ENCODE data around the gene RNF7.
A peak's percentile ranks its signal among the peaks of the same experiment; 100 is the strongest.
"Not testable (repeated sequence)": the region's sequence is repeated elsewhere in the genome, so short reads cannot be mapped to it uniquely, and the experiment has no call there.

RNF7 gene

DNA sequence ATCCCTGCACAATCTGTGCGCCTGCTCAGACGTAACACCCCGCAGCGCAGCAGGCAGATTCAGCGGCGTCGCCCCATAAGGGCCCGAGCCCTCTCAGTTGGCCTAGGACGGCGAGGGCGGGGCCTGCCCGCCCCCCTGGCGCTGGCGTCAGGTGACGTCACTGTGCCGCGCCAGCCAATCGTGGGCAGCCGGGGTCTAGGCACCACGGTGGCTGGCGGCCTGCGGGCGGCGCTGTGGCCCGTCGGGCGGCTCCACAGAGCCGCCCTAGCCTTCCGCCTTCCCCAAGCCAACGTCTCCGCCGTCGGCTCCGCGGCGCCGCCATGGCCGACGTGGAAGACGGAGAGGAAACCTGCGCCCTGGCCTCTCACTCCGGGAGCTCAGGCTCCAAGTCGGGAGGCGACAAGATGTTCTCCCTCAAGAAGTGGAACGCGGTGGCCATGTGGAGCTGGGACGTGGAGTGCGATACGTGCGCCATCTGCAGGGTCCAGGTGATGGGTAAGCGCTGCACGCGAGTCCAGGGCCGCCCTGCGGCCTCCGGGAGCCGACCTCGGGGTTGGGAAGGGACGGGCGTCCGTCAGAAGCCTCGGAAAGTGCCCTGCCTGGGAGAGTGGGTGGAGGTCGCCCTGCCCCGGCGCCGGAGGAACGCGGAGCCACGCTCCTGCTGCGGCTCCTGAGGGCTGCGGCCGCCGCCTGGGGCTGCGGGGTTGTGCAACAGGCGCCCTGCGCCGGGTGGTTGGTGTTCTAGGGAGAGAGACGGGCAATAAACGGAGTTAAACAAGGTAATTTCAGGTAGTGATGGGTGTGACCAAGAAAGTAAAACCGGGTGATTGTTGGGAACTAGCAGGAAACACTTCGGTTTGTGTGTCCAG is at the start of gene RNF7:
TSS of gene RNF7 (plus strand) at position 277 of the 869 bp plus-strand sequence. CDS start at position 321, 44 bp downstream.
- DNase-seq: peak; percentile 73

DNA sequence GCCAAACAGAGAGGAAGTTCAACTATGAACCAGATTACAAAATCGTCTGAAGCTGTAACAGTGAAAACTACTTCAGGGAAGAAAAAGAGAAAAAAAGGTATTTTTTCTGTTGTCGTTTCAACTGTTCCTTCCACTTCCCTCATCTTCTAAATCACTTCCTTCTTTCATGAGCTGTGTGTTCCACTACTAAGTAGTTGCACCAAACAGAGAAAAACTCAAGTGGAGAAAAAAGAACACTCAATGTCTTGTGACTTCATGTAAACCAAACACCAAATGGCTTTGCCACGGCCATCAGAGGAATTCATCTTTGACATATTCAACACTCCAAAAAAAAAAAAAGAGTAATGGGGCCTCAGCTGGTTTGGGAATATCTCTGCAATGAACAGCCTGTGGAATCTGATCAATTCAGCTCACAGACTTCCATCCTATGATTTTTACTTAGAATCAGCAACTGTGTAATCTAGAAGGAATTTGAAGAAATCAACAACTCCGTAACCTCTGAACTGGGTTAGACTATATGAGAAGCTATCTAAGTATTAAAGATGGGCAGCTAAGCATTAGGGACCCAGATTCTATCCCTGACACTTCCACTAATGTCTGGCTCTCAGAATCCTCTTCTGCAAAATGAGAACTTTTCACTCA is 47.5 kb upstream of the RNF7 start:
- DNase-seq: no peak

DNA sequence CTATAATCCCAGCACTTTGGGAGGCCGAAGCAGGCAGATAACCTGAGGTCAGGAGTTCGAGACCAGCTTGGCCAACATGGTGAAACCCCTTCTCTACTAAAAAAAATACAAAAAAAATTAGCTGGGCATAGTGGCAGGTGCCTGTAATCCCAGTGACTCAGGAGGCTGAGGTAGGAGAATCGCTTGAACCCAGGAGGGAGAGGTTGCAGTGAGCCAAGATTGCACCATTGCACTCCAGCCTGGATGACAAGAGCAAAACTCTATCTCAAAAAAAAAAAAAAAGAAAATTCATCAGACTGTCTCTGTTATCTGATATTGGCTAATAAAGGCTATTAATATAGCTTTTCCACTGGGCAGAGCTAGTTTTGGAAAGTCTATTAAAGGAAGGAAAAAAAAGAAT is 46.6 kb upstream of the RNF7 start:
- not testable (repeated sequence) for DNase-seq

DNA sequence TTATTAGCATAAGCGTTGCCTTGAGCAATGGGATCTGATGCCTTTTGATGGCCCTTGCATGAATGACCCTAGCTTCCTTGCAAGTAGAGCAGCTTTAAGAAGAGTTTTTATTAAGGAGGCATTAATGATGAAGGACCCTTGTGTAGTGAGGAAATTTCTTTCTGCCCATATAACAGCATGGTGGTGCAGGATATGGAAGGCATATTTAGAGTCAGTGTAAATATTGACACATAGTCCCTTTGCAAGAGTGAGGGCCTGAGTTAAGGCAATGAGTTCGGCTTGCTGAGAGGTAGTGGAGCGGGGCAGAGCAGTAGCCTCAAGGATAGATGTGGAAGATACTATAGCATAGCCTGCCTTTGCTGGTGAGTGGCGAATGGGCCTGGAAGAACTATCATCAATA is 45.1 kb upstream of the RNF7 start:
- not testable (repeated sequence) for DNase-seq

DNA sequence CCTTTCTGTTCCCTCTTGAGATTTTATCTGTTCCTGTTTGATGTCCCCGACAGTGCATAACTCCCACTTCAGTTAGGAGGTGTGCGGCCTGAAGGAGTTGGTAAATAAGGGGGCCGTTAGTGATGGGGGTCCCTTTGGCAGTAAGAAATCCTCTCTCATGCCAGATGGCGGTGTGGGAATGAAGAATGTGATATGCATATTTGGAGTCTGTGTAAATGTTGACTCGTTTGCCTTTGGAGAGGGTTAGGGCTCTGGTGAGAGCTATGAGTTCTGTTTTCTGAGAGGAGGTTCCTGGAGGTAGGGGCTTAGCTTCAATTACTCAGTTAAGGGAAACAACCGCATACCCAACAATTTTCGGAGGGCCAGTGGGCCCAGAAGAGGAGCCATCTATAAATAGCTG is 38.8 kb upstream of the RNF7 start:
- DNase-seq: no peak

DNA sequence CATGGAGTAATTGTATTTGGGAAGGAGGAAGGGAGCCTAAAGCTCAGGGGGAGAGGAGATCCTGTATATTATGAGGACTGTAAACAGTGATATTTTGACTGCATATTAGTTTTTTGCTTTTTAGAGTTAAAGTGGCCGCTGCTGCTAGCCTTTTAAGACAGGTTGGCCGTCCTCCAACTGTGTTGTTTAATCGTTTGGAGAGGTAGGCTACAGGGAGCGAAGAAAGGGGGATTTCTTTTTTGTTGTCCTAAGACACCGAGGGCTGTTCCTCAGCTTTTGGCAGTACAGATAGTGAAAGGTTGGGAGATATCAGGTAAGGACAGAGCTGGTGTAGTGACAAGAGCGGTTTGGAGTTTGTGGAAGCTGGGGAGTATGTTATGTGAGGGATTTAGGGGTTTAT is 38.2 kb upstream of the RNF7 start:
- DNase-seq: no peak

DNA sequence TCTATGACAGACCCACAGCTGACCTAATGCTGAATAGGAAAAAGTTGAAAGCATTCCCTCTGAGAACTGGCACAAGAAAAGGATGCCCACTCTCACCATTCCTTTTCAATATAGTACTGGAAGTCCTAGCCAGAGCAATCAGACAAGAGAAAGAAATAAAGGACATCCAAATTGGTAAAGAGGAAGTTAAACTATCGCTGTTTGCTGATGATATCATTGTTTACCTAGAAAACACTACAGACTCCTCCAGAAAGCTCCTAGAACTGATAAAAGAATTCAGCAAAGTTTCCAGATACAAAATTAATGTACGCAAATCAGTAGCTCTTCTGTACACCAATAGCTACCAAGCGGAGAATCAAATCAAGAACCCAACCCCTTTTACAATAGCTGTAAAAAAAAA is 34.7 kb upstream of the RNF7 start:
- not testable (repeated sequence) for DNase-seq

DNA sequence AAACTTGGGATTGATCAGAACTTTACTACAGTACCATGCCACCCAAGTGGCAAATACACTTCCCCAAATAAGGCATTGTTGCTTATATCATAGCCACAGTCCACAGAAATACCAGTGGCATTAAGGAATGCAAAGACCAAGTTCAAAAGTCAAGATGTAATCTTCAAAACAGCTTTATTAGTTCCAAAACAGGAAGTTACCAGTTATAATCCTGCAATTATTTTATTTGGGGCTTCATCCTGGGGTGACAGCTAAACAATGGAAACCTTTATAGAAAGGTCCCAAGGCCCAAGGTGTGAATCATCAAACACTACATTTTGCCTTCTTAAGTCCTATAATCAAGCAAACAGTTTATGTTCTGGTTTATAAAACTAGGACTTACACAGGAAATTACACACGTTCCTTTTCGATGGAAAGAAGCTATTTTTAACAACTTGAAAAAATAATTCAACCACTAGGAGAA is 30.3 kb upstream of the RNF7 start:
- no peak for DNase-seq

DNA sequence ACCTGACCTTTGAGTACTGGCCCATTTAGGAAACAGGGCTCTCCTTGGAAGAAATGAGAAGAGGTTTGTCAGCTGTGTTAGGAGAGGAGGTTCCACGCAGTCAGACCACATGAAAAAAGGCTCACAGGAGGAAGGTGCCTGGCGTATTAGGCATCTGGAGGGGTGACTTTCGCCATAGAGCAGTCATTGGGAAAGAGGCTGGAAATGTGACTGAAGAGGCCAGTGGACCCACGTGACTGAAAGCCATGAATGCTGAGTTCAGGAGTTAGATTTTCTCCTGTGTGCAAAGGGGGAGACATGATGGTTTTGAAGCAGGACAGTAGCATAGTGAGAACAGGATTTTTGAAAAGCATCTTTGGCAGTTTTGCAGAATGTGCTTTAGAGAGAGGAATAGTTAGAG is 29.7 kb upstream of the RNF7 start:
- DNase-seq: no peak

DNA sequence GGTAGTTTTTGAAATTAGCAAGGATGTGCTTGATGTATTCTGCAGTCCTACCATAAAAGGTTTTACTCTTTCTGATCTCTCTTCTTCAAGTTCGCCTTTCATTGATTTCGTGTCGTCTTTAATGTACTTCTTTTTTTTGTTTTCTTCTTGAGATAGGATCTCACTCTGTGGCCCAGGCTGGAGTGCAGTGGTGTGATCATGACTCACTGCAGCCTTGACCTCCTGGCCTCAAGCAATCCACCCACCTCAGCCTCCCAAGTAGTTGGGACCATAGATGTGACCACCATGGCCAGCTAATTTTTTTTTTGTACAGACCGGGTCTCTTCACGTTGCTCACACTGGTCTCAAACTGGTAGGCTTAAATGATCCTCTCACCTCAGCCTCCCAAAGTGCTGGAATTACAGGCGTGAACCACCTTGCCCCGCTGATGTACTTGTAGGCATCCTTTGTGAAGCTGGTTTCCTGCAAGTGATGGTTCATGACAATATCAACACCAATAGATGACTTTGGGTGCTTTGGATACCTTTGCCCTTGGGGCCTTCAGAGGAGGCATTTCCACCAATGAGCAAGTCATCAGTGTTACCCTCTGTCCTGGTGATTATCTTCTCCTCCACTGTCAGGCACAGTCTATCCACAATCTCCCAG is 28.9 kb upstream of the RNF7 start:
- DNase-seq: no peak

DNA sequence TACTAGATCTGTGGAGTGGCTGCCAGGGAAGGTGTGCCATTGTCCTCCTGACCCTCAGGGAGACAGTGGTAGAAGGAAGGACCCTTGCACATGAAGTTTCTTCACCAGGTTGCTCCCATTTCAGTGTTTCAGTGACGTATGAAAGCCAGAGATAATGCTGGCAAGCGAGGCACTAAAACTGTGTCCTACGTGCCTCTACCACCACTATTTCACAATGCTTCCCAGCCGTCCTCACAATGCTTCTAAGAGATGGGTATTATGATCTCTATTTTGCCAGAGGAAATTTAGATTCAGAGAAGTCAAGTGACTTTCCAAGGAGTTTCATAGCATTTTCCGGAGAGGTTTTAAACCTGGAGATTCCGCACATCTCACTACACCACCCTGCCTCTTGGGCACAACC is 28.0 kb upstream of the RNF7 start:
- DNase-seq: no peak

DNA sequence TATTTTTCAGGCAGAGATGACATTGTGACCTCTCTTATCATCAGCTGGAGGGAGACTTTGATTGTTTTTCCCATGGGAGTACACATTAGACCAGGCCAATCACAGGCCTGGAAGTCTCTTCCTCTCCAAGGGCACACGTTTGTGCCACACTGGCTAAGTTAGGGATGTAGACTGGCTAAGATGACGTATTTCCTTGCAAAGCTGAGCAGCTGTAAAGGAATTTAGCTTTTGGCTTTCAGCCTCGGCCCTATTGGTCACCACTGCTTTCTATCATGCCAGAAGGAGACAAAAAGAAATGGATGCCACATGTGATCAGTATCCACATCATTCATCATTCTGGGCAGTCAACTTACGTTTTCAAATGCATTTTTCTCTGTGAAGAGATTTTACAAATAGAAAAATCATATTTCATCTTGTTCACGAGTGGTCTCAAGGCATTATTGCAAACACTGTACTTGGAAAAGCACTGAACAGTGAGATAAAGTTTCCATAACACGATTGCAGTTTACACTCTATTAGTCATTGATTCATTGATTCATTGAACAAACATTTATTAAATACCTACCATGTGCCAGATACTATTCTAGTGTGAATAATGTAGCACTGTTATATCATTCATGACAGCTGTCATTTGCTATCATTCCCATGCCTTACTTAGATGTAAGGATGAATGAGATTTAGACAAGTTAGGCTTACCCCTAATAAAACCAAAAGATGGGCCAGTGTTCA is 27.0 kb upstream of the RNF7 start:
- DNase-seq: no peak

DNA sequence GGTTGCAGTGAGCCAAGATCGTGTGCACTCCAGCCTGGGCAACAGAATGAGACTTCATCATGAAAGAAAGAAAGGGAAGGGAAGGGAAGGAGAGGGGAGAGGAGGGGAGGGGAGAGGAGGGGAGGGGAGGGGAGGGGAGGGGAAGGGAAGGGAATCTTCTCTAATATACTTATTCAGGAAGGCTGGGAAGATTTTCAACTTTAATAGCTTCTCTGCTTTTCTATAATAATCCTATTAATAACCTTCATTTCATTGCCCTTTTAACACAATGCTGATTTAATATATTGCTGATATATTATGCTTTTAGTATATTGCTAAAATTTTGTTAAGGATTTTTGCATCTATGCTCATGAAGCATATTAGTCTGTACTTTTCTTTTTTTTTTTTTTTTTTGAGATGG is 23.4 kb upstream of the RNF7 start:
- DNase-seq: no peak

DNA sequence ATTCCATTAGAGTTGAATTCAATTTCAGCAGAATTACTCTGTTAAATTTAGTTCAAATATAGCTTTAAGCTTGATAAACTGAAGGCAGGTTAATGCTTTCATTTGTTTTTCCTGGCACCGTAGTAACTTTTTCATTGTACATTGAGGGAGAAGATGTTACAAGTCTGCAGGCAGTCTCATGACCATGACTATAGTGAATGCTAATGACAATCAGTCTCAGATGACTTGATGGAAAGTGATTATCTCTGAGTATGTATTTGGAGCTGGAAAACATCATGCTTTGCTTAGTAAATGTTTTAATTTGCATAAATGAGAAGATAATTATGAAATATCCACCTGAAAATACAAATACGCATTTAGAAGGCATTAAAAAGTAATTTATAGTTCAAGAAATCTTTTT is 16.0 kb upstream of the RNF7 start:
- no peak for DNase-seq

DNA sequence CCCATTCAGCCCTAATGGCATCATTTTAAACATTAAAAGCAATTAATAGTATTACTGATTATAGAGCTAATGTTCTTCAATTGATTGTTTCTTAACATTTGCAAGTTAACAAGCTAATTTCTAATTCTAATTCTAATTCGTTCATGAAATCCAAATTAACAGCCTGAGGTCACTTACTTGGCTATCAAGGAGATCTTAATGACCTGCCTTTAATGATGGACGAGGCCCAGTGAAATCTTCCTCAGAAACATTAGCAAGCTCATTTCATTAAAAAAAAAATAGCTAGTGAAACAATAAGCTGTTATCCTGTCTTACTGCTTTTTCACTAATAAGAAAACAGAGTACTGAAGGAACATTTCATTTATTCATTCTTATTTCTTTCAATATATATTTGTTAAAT is 15.4 kb upstream of the RNF7 start:
- no peak for DNase-seq

DNA sequence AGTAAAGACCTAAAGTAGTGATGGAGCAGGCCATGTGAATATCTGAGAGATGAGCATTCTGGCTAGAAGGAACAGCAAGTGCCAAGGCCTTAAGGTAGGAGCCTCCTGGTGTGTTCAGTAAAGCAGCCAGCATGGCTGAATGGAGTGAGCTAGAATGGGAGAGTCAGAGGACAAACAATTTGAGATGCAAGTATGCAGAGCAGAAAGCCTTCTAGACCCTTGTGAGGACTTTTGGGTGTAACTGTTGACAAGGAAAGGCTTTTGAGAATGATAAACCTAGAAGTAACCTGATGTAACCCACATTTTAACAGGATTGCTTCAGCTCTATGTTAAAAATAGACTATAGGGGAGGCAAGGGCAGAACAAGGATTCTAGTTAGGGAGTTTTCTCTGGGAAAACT is 14.8 kb upstream of the RNF7 start:
- no peak for DNase-seq

DNA sequence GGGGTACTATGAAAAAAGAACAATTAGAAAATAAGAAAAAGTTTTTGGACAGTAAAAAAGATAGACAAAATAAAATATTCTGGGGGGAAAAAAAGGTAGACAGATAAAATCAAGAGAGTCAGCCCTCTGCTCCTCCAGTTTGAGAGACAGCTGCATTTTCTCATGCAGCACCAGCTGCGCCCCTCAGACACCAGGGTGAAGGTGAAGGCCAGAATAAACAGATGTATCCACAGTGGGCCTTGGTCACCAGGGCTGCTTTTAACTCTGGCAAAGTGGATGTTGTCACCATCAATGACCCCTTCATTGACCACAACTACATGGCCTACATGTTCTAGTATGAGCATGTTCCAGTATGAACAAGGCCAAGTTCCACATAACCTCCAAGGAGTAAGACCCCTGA is 13.9 kb upstream of the RNF7 start:
- no peak for DNase-seq

DNA sequence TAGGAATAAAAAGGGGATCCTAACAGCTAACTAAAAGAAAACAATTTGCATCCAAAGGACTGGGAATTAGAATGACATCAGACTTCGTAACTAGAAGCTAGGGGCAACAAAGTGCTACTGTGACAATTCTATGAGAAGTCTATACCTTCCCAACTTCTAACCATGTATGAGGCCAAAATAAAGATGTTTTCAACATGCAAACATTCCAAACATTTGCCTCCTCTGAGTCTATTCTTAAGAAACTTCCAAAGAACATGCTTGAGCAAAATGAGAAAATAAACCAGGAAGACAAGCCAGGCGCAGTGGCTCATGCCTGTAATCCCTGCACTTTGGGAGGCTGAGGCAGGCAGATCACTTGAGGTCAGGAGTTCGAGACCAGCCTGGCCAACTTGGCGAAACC is 13.1 kb upstream of the RNF7 start:
- DNase-seq: no peak

DNA sequence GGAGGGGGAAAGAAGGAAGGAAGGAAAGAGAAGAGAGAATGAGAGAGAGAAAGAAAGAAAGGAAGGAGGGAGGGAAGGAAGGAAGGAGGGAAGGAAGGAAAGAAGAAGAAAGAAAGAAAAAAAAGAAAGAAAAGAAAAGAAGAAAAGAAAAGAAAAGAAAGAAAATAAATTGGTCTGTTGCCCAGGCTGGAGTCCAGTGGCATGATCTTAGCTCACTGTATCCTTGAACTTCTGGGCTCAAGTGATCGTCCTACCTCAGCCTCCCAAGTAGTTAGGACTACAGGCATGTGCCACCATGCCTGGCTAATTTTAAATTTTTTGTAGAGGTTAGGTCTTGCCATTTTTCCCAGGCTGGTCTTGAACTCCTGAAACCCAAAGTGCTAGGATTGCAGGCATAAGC is 11.6 kb upstream of the RNF7 start:
- no peak for DNase-seq

DNA sequence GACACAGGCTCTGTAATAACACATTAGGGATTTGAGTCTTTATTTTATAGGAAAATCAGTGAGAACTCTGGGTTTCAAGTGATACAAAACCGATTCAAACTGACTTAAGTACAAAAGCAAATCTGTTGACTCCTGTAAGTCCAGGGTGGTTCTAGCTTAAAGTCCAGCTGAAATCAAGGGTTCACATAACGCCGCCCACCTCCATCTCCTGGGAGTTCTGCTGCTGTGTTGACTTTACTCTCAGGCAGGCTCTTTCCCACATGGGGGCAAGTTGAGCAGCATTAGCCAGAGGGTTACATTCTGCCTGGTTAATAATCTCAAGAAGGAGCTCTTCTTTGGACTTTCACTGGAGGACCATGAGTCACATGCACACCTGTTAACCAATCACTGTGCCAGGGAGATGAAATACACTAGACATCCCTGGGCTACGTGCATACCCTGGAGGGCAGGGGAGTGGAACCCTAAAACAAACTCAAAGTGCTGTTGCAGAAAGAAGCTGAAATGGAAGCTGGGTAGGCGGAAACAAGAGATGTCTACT is 9.7 kb upstream of the RNF7 start:
- DNase-seq: no peak

DNA sequence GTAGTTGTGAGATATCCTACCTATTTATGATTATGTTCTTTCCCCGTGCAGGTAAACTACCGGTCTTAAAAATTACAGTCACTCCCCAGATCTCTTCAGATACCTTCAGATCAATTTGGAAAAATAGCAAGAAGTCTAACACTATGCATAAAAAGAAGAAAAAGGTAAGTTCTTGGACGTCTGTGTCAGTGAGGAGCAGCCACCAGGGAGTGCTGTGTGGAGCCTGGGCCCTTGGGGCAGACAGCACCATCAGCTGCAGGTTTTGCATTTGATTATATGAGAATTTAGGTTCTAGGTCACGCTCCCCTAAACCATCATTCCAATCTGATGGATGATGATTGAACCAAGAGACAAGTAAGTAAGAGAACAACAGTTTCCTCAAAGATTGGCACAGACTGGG is 8.9 kb upstream of the RNF7 start:
- no peak for DNase-seq

DNA sequence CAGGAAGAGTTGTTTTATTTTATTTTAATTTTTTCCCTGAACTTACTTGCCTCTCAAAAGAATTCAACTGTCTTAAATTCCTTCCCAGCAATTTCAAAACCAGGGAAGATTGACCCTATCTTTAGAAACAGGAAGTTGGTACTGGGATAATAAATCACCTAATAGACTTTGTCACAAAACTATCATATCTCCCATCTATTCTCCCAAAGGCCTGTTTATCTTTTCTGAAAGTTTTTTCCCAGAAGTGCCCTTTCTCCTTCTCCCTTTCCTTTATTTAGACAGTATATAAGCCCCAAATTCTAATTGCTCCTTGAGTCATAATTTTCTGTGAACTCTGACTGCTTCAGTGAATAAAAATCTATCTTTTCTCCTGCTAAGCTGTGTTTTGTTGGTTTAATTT is 2.9 kb upstream of the RNF7 start:
- no peak for DNase-seq
